Activated B cell treated with CpG ODN at 0.5 μM for 24 hours (primary cell): ENCODE data around the gene TCEAL1. TPM values are rescaled to one million over a fixed set of nuclear protein-coding genes. Genes with fewer than 3 reads are reported as not detected.

Source experiments
- ATAC-seq: fragments of 200-7000 bp; cut with Tn5 transposase; one replicate; pipeline ENCODE4 v1.10.0; 2021; ENCODE audit warnings: low read depth, mild to moderate bottlenecking, moderate library complexity
- CTCF ChIA-PET: fragments of 350-600 bp; sonication (Branson Sonifier 250); formaldehyde crosslinking; loops from one replicate; lab custom pipeline; 2021; ENCODE audit warnings: antibody characterized with exemption; lab: Charles Lee
- POLR2A ChIA-PET: fragments of 350-600 bp; sonication (Branson Sonifier 250); formaldehyde crosslinking; loops from one replicate; lab custom pipeline; 2021; ENCODE audit warnings: antibody characterized with exemption; lab: Charles Lee
- DNase-seq: peaks from one replicate; pipeline ENCODE4 v3.0.0; 2022
- H3K27ac Mint-ChIP-seq: one replicate; pipeline ENCODE4 v1.8.0; 2020; ENCODE audit warnings: mixed read lengths
- H3K27me3 Mint-ChIP-seq: one replicate; pipeline ENCODE4 v1.8.0; 2021; ENCODE audit warnings: mixed read lengths
- H3K36me3 Mint-ChIP-seq: one replicate; pipeline ENCODE4 v1.8.0; 2021; ENCODE audit warnings: low read depth, mixed read lengths
- H3K4me1 Mint-ChIP-seq: one replicate; pipeline ENCODE4 v1.8.0; 2021; ENCODE audit warnings: mixed read lengths
- H3K4me3 Mint-ChIP-seq: one replicate; pipeline ENCODE4 v1.8.0; 2020; ENCODE audit warnings: mild to moderate bottlenecking, mixed read lengths
- H3K9me3 Mint-ChIP-seq: one replicate; pipeline ENCODE4 v1.8.0; 2020; ENCODE audit warnings: mixed read lengths
- intact Hi-C: fragments of 100-400 bp; cut with micrococcal nuclease; formaldehyde crosslinking; loops from one replicate; pipeline ENCODE4 v1.15.1; 2024
- total RNA-seq: library from RNA; stranded (reverse); gene quantifications from 2 replicates; pipeline ENCODE4 v1.2.3, GENCODE V29; 2022
- TF ChIP-seq, protein P1 (sequence below): fragments of 200-600 bp; IDR thresholded peaks from one replicate; pipeline ENCODE4 v1.8.0; 2022; ENCODE audit warnings: antibody characterized with exemption, mild to moderate bottlenecking

The TCEAL1 gene
- total RNA-seq, 1 donor from 2014 or later, result 10.4 TPM

DNA sequence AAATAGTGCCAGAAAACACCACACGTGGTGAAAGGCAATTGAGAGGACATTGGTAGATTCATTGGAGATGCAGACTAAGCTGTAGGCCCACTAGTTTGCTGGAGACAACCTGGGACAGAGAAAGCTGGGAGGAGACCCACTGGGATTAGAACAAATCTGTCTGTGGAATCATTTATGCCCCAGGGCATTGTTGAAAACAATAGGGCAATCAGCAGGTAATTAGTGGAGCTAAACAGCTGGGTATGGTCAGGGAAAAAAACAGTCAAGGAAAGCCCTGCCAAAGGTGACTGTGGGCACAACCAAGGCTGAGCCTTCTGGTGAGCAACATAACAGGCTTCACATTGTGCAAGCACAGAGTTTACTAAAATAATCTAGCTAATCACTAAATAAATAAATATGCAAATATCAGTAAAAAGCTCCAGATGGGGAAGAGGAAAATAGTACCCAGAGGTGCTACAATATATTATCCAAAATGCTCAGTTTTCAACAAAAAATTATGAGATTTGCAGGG is 12.0 kb upstream of the TCEAL1 start:
- ChIA-PET CTCF (no interaction called here), POLR2A (no interaction called here)
- Mint-ChIP-seq H3K4me3 (no peak overlapping the region), H3K27me3 (no peaks in the 10 kb centered on the region), H3K4me1 (no peaks in the 10 kb centered on the region), H3K9me3 (no peaks in the 10 kb centered on the region), H3K36me3 (no peaks in the 10 kb centered on the region), H3K27ac (no peak overlapping the region)
- ATAC-seq (no peak), DNase-seq (no peak)
- intact Hi-C loops, result no loop called here
- TF ChIP-seq, protein P1, sequence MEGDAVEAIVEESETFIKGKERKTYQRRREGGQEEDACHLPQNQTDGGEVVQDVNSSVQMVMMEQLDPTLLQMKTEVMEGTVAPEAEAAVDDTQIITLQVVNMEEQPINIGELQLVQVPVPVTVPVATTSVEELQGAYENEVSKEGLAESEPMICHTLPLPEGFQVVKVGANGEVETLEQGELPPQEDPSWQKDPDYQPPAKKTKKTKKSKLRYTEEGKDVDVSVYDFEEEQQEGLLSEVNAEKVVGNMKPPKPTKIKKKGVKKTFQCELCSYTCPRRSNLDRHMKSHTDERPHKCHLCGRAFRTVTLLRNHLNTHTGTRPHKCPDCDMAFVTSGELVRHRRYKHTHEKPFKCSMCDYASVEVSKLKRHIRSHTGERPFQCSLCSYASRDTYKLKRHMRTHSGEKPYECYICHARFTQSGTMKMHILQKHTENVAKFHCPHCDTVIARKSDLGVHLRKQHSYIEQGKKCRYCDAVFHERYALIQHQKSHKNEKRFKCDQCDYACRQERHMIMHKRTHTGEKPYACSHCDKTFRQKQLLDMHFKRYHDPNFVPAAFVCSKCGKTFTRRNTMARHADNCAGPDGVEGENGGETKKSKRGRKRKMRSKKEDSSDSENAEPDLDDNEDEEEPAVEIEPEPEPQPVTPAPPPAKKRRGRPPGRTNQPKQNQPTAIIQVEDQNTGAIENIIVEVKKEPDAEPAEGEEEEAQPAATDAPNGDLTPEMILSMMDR, result no peak

DNA sequence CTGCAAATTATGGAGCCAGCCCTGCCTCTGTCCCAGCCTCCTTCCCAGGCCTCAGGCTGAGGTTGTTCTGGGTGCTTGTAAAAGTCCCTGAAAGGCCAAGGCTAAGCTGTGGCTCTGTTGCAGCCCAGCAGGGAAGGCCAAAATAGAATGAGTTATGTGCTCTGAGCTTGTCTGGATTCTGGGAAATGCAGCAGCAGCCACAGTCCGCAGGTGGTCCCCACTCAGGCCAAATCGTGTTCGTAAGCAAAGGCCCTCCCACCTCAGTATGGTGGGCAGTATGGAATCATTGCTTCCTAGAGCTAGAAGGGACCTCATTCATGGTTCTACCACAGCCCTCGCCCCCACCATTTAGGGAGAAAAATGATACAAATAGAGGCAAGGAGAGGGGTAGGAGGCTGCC is 4.7 kb upstream of the TCEAL1 start:
- H3K27ac Mint-ChIP-seq, result no peak overlapping the region
- TF ChIP-seq, protein P1, result no peak
- DNase-seq, result no peak
- no peak overlapping the region for H3K4me3 Mint-ChIP-seq
- H3K27me3 Mint-ChIP-seq, result no peaks in the 10 kb centered on the region
- H3K4me1 Mint-ChIP-seq, result peaks cover 9% of the 10 kb centered on the region
- intact Hi-C loops, result loop anchor here (10.0 kb wide), 1 partner anchor 69 kb away; no protein-coding TSS in a partner anchor
- H3K36me3 Mint-ChIP-seq, result no peaks in the 10 kb centered on the region
- POLR2A ChIA-PET, result no interaction called here
- no peak for ATAC-seq
- H3K9me3 Mint-ChIP-seq, result no peaks in the 10 kb centered on the region
- CTCF ChIA-PET, result no interaction called here

DNA sequence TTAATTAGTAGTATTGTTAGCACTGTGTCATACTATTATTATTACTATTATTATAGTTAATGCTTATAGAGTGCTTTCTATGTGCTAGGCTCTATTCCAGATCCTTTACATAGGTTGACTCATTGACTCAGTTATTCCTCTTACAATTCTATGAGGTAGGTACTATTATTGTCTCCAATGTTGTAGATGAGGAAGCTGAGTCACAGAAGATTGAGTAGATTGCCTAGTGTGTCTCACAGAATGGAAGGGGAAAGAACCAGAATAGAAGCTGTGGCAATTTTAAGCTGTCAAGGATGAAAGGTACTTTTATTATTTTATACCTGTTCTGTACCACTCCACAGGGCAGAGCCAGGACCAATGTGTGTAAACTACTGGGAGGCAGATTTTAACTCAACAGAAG is 1.9 kb upstream of the TCEAL1 start:
- Mint-ChIP-seq H3K27ac (no peak overlapping the region), H3K4me1 (peaks cover 16% of the 10 kb centered on the region), H3K27me3 (no peaks in the 10 kb centered on the region), H3K4me3 (no peak overlapping the region), H3K36me3 (peaks cover 4% of the 10 kb centered on the region), H3K9me3 (no peaks in the 10 kb centered on the region)
- ChIA-PET POLR2A (no interaction called here), CTCF (no interaction called here)
- intact Hi-C loops, result loop anchor here (10.0 kb wide), 1 partner anchor 72 kb away; no protein-coding TSS in a partner anchor
- TF ChIP-seq, protein P1, result no peak
- ATAC-seq (no peak), DNase-seq (no peak)

- POLR2A ChIA-PET, result interaction anchor here (1.4 kb wide), 1 partner anchor 57 kb away, joined by 4 read pairs; no protein-coding TSS in a partner anchor
- peaks cover 16% of the 10 kb centered on the region for H3K4me1 Mint-ChIP-seq
- H3K36me3 Mint-ChIP-seq, result peaks cover 4% of the 10 kb centered on the region
Measured at GRCh38 chrX:103629318-103630170, 769 bp downstream of the TCEAL1 start.

DNA sequence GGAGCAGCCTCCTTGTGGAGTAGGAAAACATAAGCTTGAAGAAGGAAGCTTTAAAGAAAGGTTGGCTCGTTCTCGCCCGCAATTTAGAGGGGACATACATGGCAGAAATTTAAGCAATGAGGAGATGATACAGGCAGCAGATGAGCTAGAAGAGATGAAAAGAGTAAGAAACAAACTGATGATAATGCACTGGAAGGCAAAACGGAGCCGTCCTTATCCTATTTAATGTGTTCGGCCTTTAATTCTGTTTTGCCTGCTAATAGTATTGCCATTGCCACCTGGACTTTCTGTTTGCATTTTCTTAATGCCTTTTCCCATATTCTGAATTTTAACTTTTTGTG is 1.4 kb downstream of the TCEAL1 start:
- Mint-ChIP-seq H3K36me3 (peaks cover 4% of the 10 kb centered on the region), H3K27ac (peak overlapping the region; percentile 63), H3K4me1 (peaks cover 16% of the 10 kb centered on the region), H3K27me3 (no peaks in the 10 kb centered on the region), H3K9me3 (no peaks in the 10 kb centered on the region), H3K4me3 (peak overlapping the region; percentile 90)
- intact Hi-C loops, result no loop called here
- TF ChIP-seq, protein P1, result no peak
- ChIA-PET CTCF (no interaction called here), POLR2A (interaction anchor here (1.4 kb wide), 1 partner anchor 57 kb away, joined by 4 read pairs; no protein-coding TSS in a partner anchor)
- DNase-seq (no peak), ATAC-seq (no peak)

More at GRCh38 chrX:103629318-103630170, 769 bp downstream of the TCEAL1 start:
- Mint-ChIP-seq H3K4me3 (peak overlapping the region; percentile 90), H3K9me3 (no peaks in the 10 kb centered on the region), H3K27ac (peak overlapping the region; percentile 87), H3K27me3 (no peaks in the 10 kb centered on the region)
- TF ChIP-seq, protein P1, result no peak
- DNase-seq (peak; percentile 16), ATAC-seq (peak; percentile 55)
- CTCF ChIA-PET, result no interaction called here
- intact Hi-C loops, result loop anchor here (1.0 to 10.0 kb wide), 2 partner anchors 58 to 75 kb away; no protein-coding TSS in a partner anchor
